ENCODE measurements around the gene DCAF4L1. TPM values are rescaled to one million over a fixed set of nuclear protein-coding genes. Genes with fewer than 3 reads are reported as not detected.

DCAF4L1 gene, protein sequence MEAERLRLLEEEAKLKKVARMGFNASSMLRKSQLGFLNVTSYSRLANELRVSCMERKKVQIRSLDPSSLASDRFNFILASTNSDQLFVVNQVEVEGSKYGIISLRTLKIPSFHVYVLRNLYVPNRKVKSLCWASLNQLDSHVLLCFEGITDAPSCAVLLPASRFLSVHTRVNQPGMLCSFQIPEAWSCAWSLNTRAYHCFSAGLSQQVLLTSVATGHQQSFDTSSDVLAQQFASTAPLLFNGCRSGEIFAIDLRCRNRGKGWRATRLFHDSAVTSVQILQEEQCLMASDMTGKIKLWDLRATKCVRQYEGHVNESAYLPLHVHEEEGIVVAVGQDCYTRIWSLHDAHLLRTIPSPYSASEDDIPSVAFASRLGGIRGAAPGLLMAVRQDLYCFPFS
- not detected in 2 replicates for total RNA-seq
- long read RNA-seq = 0 reads

DNA sequence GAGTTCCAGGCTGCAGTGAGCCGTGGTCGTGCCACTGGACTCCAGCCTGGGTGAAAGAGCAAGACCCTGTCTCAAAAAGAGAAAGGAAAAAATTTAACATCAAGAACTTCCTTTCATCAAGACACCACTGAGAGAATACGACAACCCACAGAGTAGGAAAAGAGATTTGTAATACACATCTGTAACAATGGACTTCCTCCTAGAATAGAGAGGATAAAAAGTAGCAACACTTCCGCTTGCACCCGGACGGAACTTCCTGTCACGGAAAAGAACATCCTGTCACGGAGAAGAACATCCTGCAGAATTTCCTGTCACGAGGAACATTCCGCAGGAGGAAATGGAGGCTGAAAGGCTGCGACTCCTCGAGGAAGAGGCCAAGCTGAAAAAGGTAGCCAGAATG, at the start of gene DCAF4L1:
Gene DCAF4L1, plus strand, starts transcription at position 301 of the 400 bp plus-strand sequence. Its CDS starts 37 bp downstream, at position 338.
- Mint-ChIP-seq H3K4me3 (ENCODE audit: unreplicated experiment) (no peak within 1 kb of the TSS), H3K4me1 (ENCODE audit: unreplicated experiment) (no peaks in the 10 kb centered on the region), H3K27me3 (ENCODE audit: unreplicated experiment) (no peaks in the 10 kb centered on the region), H3K27ac (ENCODE audit: unreplicated experiment) (no peak within 1 kb of the TSS), H3K36me3 (ENCODE audit: unreplicated experiment) (no peaks in the 10 kb centered on the region), H3K9me3 (ENCODE audit: unreplicated experiment) (no peaks in the 10 kb centered on the region)
- TF ChIP-seq, protein P1, sequence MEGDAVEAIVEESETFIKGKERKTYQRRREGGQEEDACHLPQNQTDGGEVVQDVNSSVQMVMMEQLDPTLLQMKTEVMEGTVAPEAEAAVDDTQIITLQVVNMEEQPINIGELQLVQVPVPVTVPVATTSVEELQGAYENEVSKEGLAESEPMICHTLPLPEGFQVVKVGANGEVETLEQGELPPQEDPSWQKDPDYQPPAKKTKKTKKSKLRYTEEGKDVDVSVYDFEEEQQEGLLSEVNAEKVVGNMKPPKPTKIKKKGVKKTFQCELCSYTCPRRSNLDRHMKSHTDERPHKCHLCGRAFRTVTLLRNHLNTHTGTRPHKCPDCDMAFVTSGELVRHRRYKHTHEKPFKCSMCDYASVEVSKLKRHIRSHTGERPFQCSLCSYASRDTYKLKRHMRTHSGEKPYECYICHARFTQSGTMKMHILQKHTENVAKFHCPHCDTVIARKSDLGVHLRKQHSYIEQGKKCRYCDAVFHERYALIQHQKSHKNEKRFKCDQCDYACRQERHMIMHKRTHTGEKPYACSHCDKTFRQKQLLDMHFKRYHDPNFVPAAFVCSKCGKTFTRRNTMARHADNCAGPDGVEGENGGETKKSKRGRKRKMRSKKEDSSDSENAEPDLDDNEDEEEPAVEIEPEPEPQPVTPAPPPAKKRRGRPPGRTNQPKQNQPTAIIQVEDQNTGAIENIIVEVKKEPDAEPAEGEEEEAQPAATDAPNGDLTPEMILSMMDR (IDR thresholded peaks at IDR 0.05) = no peak
- no peak for DNase-seq (ENCODE audit: extremely low spot score, unreplicated experiment)

DNA sequence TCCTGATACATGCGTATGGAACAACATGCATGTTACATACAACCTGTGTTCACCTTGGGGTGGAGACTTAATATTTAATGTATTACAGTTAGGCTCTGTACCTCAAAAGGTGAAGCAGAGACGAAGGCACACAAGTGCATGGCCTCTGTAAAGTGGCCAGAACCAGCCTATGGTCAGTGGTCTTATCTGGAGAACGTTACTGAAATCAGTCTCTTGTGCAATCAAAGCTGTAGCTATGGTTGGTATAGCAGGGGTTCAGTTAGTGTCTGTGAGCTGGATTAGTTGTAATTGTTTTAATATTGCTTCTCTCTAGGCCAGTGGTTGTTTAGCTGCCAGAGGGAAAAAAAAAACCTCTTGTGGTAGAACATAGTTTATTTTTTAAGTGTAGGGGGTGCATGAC, 48.6 kb upstream of the DCAF4L1 start:
- no peak overlapping the region for H3K4me3 Mint-ChIP-seq (ENCODE audit: unreplicated experiment)
- peaks cover 38% of the 10 kb centered on the region for H3K27me3 Mint-ChIP-seq (ENCODE audit: unreplicated experiment)
- no peak for DNase-seq (ENCODE audit: extremely low spot score, unreplicated experiment)
- TF ChIP-seq, protein P1 (IDR thresholded peaks at IDR 0.05) = no peak
- H3K27ac Mint-ChIP-seq (ENCODE audit: unreplicated experiment) = no peak overlapping the region
- no peaks in the 10 kb centered on the region for H3K9me3 Mint-ChIP-seq (ENCODE audit: unreplicated experiment)
- no peaks in the 10 kb centered on the region for H3K36me3 Mint-ChIP-seq (ENCODE audit: unreplicated experiment)
- peaks cover 26% of the 10 kb centered on the region for H3K4me1 Mint-ChIP-seq (ENCODE audit: unreplicated experiment)

DNA sequence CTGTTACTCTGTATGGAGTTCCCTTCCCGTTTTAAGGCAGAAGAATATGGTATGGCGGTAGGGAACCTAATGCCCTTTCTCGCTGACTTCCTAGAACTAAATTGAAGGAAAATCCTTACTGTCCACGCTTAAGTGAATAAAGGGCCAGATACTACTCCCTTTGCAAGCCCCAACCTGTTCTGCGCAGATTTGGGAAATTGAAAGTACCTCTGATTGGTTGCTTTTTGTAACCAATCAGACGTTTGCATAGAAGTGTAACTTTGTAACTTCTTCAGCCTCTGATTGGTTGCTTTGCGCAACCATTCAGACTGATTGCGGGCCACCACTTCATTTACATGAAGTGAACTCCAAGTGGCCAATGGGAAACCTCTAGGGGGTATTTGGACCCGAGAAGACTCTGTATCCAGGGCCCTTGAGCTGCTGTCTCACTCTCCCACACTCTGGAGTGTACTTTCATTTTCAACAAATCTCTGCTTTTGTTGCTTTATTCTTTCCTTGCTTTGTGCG, 47.5 kb upstream of the DCAF4L1 start:
- peaks cover 31% of the 10 kb centered on the region for H3K27me3 Mint-ChIP-seq (ENCODE audit: unreplicated experiment)
- no peaks in the 10 kb centered on the region for H3K36me3 Mint-ChIP-seq (ENCODE audit: unreplicated experiment)
- H3K4me3 Mint-ChIP-seq (ENCODE audit: unreplicated experiment) = peak overlapping the region; percentile 15
- DNase-seq (ENCODE audit: extremely low spot score, unreplicated experiment) = no peak
- TF ChIP-seq, protein P1 (IDR thresholded peaks at IDR 0.05) = no peak
- peaks cover 26% of the 10 kb centered on the region for H3K4me1 Mint-ChIP-seq (ENCODE audit: unreplicated experiment)
- no peaks in the 10 kb centered on the region for H3K9me3 Mint-ChIP-seq (ENCODE audit: unreplicated experiment)
- H3K27ac Mint-ChIP-seq (ENCODE audit: unreplicated experiment) = no peak overlapping the region

DNA sequence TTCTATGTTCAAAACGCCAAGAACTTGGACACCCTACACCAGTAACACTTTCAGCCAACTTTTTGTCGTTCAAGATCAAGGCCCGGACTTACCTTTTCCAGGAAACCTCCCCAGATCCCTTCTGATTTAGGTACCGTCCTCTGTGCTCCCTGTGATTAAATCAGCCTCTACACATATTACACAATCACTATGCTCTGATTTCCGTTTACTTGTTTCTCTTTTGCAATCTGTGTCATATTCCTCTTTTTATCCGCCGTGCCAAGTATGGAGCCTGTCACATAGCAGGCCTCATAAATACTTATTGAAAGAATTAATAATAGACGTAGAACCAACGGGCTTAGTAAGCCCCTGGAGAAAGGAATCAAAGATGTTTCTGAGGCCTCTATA, 47.0 kb upstream of the DCAF4L1 start:
- no peak for DNase-seq (ENCODE audit: extremely low spot score, unreplicated experiment)
- Mint-ChIP-seq H3K9me3 (ENCODE audit: unreplicated experiment) (no peaks in the 10 kb centered on the region), H3K27ac (ENCODE audit: unreplicated experiment) (no peak overlapping the region)

More for the DNA sequence above, 47.0 kb upstream of the DCAF4L1 start:
- TF ChIP-seq, protein P1 (IDR thresholded peaks at IDR 0.05) = no peak
- peak overlapping the region; percentile 97 for H3K4me3 Mint-ChIP-seq (ENCODE audit: unreplicated experiment)
- H3K4me1 Mint-ChIP-seq (ENCODE audit: unreplicated experiment) = peaks cover 26% of the 10 kb centered on the region
- peaks cover 4% of the 10 kb centered on the region for H3K36me3 Mint-ChIP-seq (ENCODE audit: unreplicated experiment)
- H3K27me3 Mint-ChIP-seq (ENCODE audit: unreplicated experiment) = peaks cover 27% of the 10 kb centered on the region

Measured in osteocyte (in vitro differentiated cells).